KMS-11 (cell line): Measurements from ENCODE around the gene DTNB.

ENCODE experiments used
- H2AFZ ChIP-seq: fragments of 200-600 bp; sonication (generic); 2 replicates; pipeline ENCODE4 v1.6.1; 2016; ENCODE audit warnings: antibody characterized with exemption, mixed run types, low read depth
- H3K27ac ChIP-seq: fragments of 200-600 bp; sonication (generic); 2 replicates; pipeline ENCODE4 v1.6.1; 2016; ENCODE audit warnings: mild to moderate bottlenecking, mixed run types
- H3K27me3 ChIP-seq: fragments of 200-600 bp; sonication (generic); 2 replicates; pipeline ENCODE4 v1.6.1; 2017; ENCODE audit warnings: mild to moderate bottlenecking, low read depth, mixed run types, moderate library complexity; ENCODE audit not compliant: insufficient read depth
- H3K36me3 ChIP-seq: fragments of 200-600 bp; sonication (generic); 2 replicates; pipeline ENCODE4 v1.6.1; 2017; ENCODE audit warnings: mild to moderate bottlenecking, mixed run types; ENCODE audit not compliant: insufficient read depth
- H3K4me1 ChIP-seq: fragments of 200-600 bp; sonication (generic); 2 replicates; pipeline ENCODE4 v1.6.1; 2016; ENCODE audit warnings: mild to moderate bottlenecking, low read depth, mixed run types; ENCODE audit not compliant: poor library complexity, severe bottlenecking
- H3K4me2 ChIP-seq: fragments of 200-600 bp; sonication (generic); 2 replicates; pipeline ENCODE4 v1.7.0; 2016; ENCODE audit warnings: mild to moderate bottlenecking, mixed run types
- H3K4me3 ChIP-seq: fragments of 200-600 bp; sonication (generic); IDR thresholded peaks from 2 replicates; pipeline ENCODE4 v1.6.1; 2017; ENCODE audit warnings: low read depth, low read length, mixed read lengths; ENCODE audit not compliant: insufficient read depth
- H3K79me2 ChIP-seq: fragments of 200-600 bp; sonication (generic); 2 replicates; pipeline ENCODE4 v1.6.1; 2016; ENCODE audit warnings: low read depth, mixed run types; ENCODE audit not compliant: insufficient read depth
- H3K9ac ChIP-seq: fragments of 200-600 bp; sonication (generic); 2 replicates; pipeline ENCODE4 v1.6.1; 2016; ENCODE audit warnings: mild to moderate bottlenecking, mixed run types
- H4K20me1 ChIP-seq: fragments of 200-600 bp; sonication (generic); 2 replicates; pipeline ENCODE4 v1.6.1; 2016; ENCODE audit warnings: mild to moderate bottlenecking, mixed run types; ENCODE audit not compliant: insufficient read depth
- CTCF ChIP-seq: fragments of 200-600 bp; sonication (generic); conservative IDR thresholded peaks from 2 replicates; pipeline ENCODE4 v1.6.1; 2017; ENCODE audit warnings: low read depth, mild to moderate bottlenecking, antibody characterized with exemption, low read length, moderate library complexity, mixed read lengths

DTNB gene

GRCh38 chr2:25398534-25398933 lies 274.8 kb downstream of the DTNB start:
- H3K4me1 ChIP-seq = no peaks in the 10 kb centered on the region
- no peak overlapping the region for H3K4me2 ChIP-seq

GRCh38 chr2:25397777-25398176 lies 275.6 kb downstream of the DTNB start:
- no peaks in the 10 kb centered on the region for H3K79me2 ChIP-seq
- H3K27me3 ChIP-seq = no peaks in the 10 kb centered on the region
- H3K4me2 ChIP-seq = no peak overlapping the region
- H2AFZ ChIP-seq = no peak overlapping the region
- H4K20me1 ChIP-seq = no peaks in the 10 kb centered on the region
- no peaks in the 10 kb centered on the region for H3K4me1 ChIP-seq
- no peak overlapping the region for H3K27ac ChIP-seq
- no peak overlapping the region for H3K4me3 ChIP-seq
- TF ChIP-seq CTCF = no peak
- no peak overlapping the region for H3K9ac ChIP-seq
- H3K36me3 ChIP-seq = no peaks in the 10 kb centered on the region

More at GRCh38 chr2:25398534-25398933, 274.8 kb downstream of the DTNB start:
- no peaks in the 10 kb centered on the region for H3K36me3 ChIP-seq
- H3K4me3 ChIP-seq = no peak overlapping the region
- no peak overlapping the region for H2AFZ ChIP-seq
- no peaks in the 10 kb centered on the region for H4K20me1 ChIP-seq
- no peak overlapping the region for H3K9ac ChIP-seq
- H3K27me3 ChIP-seq = no peaks in the 10 kb centered on the region
- no peaks in the 10 kb centered on the region for H3K79me2 ChIP-seq
- H3K27ac ChIP-seq = no peak overlapping the region
- no peak for TF ChIP-seq CTCF

- H3K27ac ChIP-seq = no peak overlapping the region
- H2AFZ ChIP-seq = no peak overlapping the region
- TF ChIP-seq CTCF = no peak
- no peak overlapping the region for H3K4me2 ChIP-seq
- H3K9ac ChIP-seq = no peak overlapping the region
- no peaks in the 10 kb centered on the region for H3K4me1 ChIP-seq
- H3K36me3 ChIP-seq = no peaks in the 10 kb centered on the region
- no peaks in the 10 kb centered on the region for H3K79me2 ChIP-seq
- no peaks in the 10 kb centered on the region for H3K27me3 ChIP-seq
- H3K4me3 ChIP-seq = no peak overlapping the region
- no peaks in the 10 kb centered on the region for H4K20me1 ChIP-seq
Measured at GRCh38 chr2:25389161-25389560, 284.2 kb downstream of the DTNB start.

- H3K4me1 ChIP-seq = no peaks in the 10 kb centered on the region
- no peak overlapping the region for H3K4me2 ChIP-seq
- H3K4me3 ChIP-seq = no peak overlapping the region
- H4K20me1 ChIP-seq = no peaks in the 10 kb centered on the region
- no peaks in the 10 kb centered on the region for H3K36me3 ChIP-seq
- no peaks in the 10 kb centered on the region for H3K27me3 ChIP-seq
- no peak overlapping the region for H3K9ac ChIP-seq
- no peak overlapping the region for H2AFZ ChIP-seq
- H3K27ac ChIP-seq = no peak overlapping the region
- no peak for TF ChIP-seq CTCF
- H3K79me2 ChIP-seq = no peaks in the 10 kb centered on the region
Measured at GRCh38 chr2:25388491-25388890, 284.9 kb downstream of the DTNB start.
